Naive thymus-derived CD8-positive, alpha-beta T cell (primary cell): ENCODE data around the gene LIPG. TPM values are rescaled to one million over a fixed set of nuclear protein-coding genes. Genes with fewer than 3 reads are reported as not detected.

ENCODE experiments used
- ATAC-seq, 2 donors: fragments of 150-1000 bp; cut with Tn5 transposase in 1 of 2; sonication (Bioruptor Pico), chemical (Tn5 transposase) in 1 of 2; 1 replicate in 1 of 2; 2 replicates in 1 of 2; pipeline ENCODE4 v1.10.0; 2021; ENCODE audit warnings: mild to moderate bottlenecking in 2 of 2, moderate library complexity in 2 of 2
- POLR2A ChIA-PET: fragments of 350-600 bp; sonication (Branson Sonifier 250); formaldehyde crosslinking; loops from one replicate; lab custom pipeline; 2021; ENCODE audit warnings: antibody characterized with exemption; lab: Charles Lee
- DNase-seq, 10 donors: peaks; one replicate each; pipeline versions ENCODE4 v3.0.0 to v3.0.0-alpha.2; 2020 to 2022
- H3K27ac Mint-ChIP-seq, 10 donors: one replicate each; pipeline ENCODE4 v1.8.0; 2020 to 2022; ENCODE audit warnings: mild to moderate bottlenecking in 10 of 10, mixed read lengths in 10 of 10, moderate library complexity in 4 of 10, inconsistent platforms in 1 of 10
- H3K27me3 Mint-ChIP-seq, 5 donors: one replicate each; pipeline ENCODE4 v1.8.0; 2021 to 2022; ENCODE audit warnings: mixed read lengths in 5 of 5
- H3K36me3 Mint-ChIP-seq, 3 donors: one replicate each; pipeline ENCODE4 v1.8.0; 2020 to 2022; ENCODE audit warnings: mixed read lengths in 3 of 3, mild to moderate bottlenecking in 2 of 3, inconsistent platforms in 1 of 3
- H3K4me1 Mint-ChIP-seq, 4 donors: one replicate each; pipeline ENCODE4 v1.8.0; 2021 to 2022; ENCODE audit warnings: mixed read lengths in 4 of 4
- H3K4me3 Mint-ChIP-seq, 10 donors: one replicate each; pipeline ENCODE4 v1.8.0; 2020 to 2022; ENCODE audit warnings: mild to moderate bottlenecking in 10 of 10, mixed read lengths in 10 of 10, moderate library complexity in 6 of 10, inconsistent platforms in 1 of 10
- H3K9me3 Mint-ChIP-seq, 9 donors: one replicate each; pipeline ENCODE4 v1.8.0; 2020 to 2022; ENCODE audit warnings: mixed read lengths in 9 of 9, mild to moderate bottlenecking in 3 of 9, inconsistent platforms in 1 of 9, moderate library complexity in 1 of 9
- polyA plus RNA-seq, 3 donors: library from polyadenylated mRNA; unstranded; fragments of 300-500 nt; fragmentation: Illumina TruSeq; gene quantifications; one replicate each; pipeline ENCODE4 v1.2.3, GENCODE V29; 2021
- total RNA-seq, 8 experiments: library from RNA in 2 of 8; stranded (reverse) in 2 of 8; gene quantifications; one replicate each; pipeline ENCODE4 v1.2.3 and lab custom pipeline; 2021 to 2026

LIPG gene
- total and polyA plus RNA-seq, 5 experiments from 2014 or later, result not detected

GRCh38 chr18:49610022-49610445, 48.2 kb downstream of the LIPG start:
- no peaks in the 10 kb centered on the region for H3K4me1 Mint-ChIP-seq
- ATAC-seq (no peak), DNase-seq (no peak)
- POLR2A ChIA-PET, result no interaction called here
- H3K27ac Mint-ChIP-seq, result no peak overlapping the region
- peaks cover 2 to 22% (median 14%) of the 10 kb centered on the region in 5 donors for H3K27me3 Mint-ChIP-seq
- H3K36me3 Mint-ChIP-seq, result peaks cover 0 to 9% (median 0%) of the 10 kb centered on the region in 3 donors
- H3K4me3 Mint-ChIP-seq, result no peak overlapping the region
- H3K9me3 Mint-ChIP-seq, result peaks cover 0 to 14% (median 7%) of the 10 kb centered on the region in 9 donors

- H3K4me1 Mint-ChIP-seq, result no peaks in the 10 kb centered on the region
- DNase-seq (no peak), ATAC-seq (no peak)
- H3K9me3 Mint-ChIP-seq, result peaks cover 0 to 2% (median 0%) of the 10 kb centered on the region in 9 donors
- peaks cover 0 to 15% (median 12%) of the 10 kb centered on the region in 5 donors for H3K27me3 Mint-ChIP-seq
- POLR2A ChIA-PET, result no interaction called here
- no peaks in the 10 kb centered on the region for H3K36me3 Mint-ChIP-seq
- H3K4me3 Mint-ChIP-seq, result no peak overlapping the region
- H3K27ac Mint-ChIP-seq, result no peak overlapping the region
These were observed 49.5 kb downstream of the LIPG start for GRCh38 chr18:49611316-49611715.

GRCh38 chr18:49612515-49613033, 50.7 kb downstream of the LIPG start:
- POLR2A ChIA-PET, result no interaction called here
- no peak for DNase-seq
- no peaks in the 10 kb centered on the region for H3K9me3 Mint-ChIP-seq
- H3K36me3 Mint-ChIP-seq, result no peaks in the 10 kb centered on the region
- H3K4me3 Mint-ChIP-seq, result no peak overlapping the region
- H3K27me3 Mint-ChIP-seq, result peaks cover 0 to 15% (median 12%) of the 10 kb centered on the region in 5 donors
- no peaks in the 10 kb centered on the region for H3K4me1 Mint-ChIP-seq
- no peak for ATAC-seq
- no peak overlapping the region for H3K27ac Mint-ChIP-seq

- POLR2A ChIA-PET, result no interaction called here
- H3K4me1 Mint-ChIP-seq, result peaks cover 0 to 1% (median 0%) of the 10 kb centered on the region in 4 donors
- ATAC-seq, result no peak
- no peak overlapping the region for H3K4me3 Mint-ChIP-seq
- peaks cover 0 to 15% (median 7%) of the 10 kb centered on the region in 5 donors for H3K27me3 Mint-ChIP-seq
- H3K9me3 Mint-ChIP-seq, result no peaks in the 10 kb centered on the region
- no peak for DNase-seq
- no peak overlapping the region for H3K27ac Mint-ChIP-seq
- H3K36me3 Mint-ChIP-seq, result no peaks in the 10 kb centered on the region
These were observed 51.3 kb downstream of the LIPG start for GRCh38 chr18:49613141-49613640.

- no peaks in the 10 kb centered on the region for H3K9me3 Mint-ChIP-seq
- peaks cover 0 to 1% (median 0%) of the 10 kb centered on the region in 4 donors for H3K4me1 Mint-ChIP-seq
- H3K36me3 Mint-ChIP-seq, result no peaks in the 10 kb centered on the region
- DNase-seq (no peak), ATAC-seq (no peak)
- H3K4me3 Mint-ChIP-seq, result no peak overlapping the region
- POLR2A ChIA-PET, result no interaction called here
- peaks cover 0 to 15% (median 7%) of the 10 kb centered on the region in 5 donors for H3K27me3 Mint-ChIP-seq
- H3K27ac Mint-ChIP-seq, result no peak overlapping the region
These were observed 51.8 kb downstream of the LIPG start for GRCh38 chr18:49613641-49614151.

GRCh38 chr18:49616618-49617328, 54.9 kb downstream of the LIPG start:
- Mint-ChIP-seq H3K36me3 (no peaks in the 10 kb centered on the region), H3K27ac (no peak overlapping the region), H3K9me3 (no peaks in the 10 kb centered on the region), H3K4me3 (no peak overlapping the region), H3K4me1 (peaks cover 0 to 4% (median 0%) of the 10 kb centered on the region in 4 donors), H3K27me3 (peaks cover 7 to 24% (median 14%) of the 10 kb centered on the region in 5 donors)
- DNase-seq (no peak), ATAC-seq (no peak)
- POLR2A ChIA-PET, result no interaction called here

GRCh38 chr18:49617329-49617695, 55.5 kb downstream of the LIPG start:
- Mint-ChIP-seq H3K27me3 (peaks cover 8 to 29% (median 15%) of the 10 kb centered on the region in 5 donors), H3K27ac (no peak overlapping the region), H3K36me3 (no peaks in the 10 kb centered on the region), H3K4me3 (no peak overlapping the region), H3K4me1 (peaks cover 0 to 4% (median 0%) of the 10 kb centered on the region in 4 donors), H3K9me3 (no peaks in the 10 kb centered on the region)
- no peak for ATAC-seq
- POLR2A ChIA-PET, result no interaction called here
- DNase-seq, result no peak

GRCh38 chr18:49617865-49618264, 56.0 kb downstream of the LIPG start:
- ATAC-seq (no peak), DNase-seq (no peak)
- H3K27me3 Mint-ChIP-seq, result peaks cover 11 to 35% (median 17%) of the 10 kb centered on the region in 5 donors
- POLR2A ChIA-PET, result no interaction called here
- peaks cover 0 to 3% (median 0%) of the 10 kb centered on the region in 3 donors for H3K36me3 Mint-ChIP-seq
- H3K9me3 Mint-ChIP-seq, result no peaks in the 10 kb centered on the region
- peaks cover 0 to 6% (median 0%) of the 10 kb centered on the region in 4 donors for H3K4me1 Mint-ChIP-seq
- H3K27ac Mint-ChIP-seq, result no peak overlapping the region
- H3K4me3 Mint-ChIP-seq, result no peak overlapping the region

GRCh38 chr18:49618742-49619681, 57.2 kb downstream of the LIPG start:
- DNase-seq (no peak), ATAC-seq (no peak)
- POLR2A ChIA-PET, result no interaction called here
- H3K9me3 Mint-ChIP-seq, result no peaks in the 10 kb centered on the region
- H3K27me3 Mint-ChIP-seq, result peaks cover 14 to 39% (median 20%) of the 10 kb centered on the region in 5 donors
- H3K36me3 Mint-ChIP-seq, result peaks cover 0 to 3% (median 0%) of the 10 kb centered on the region in 3 donors
- H3K27ac Mint-ChIP-seq, result no peak overlapping the region
- no peak overlapping the region for H3K4me3 Mint-ChIP-seq
- H3K4me1 Mint-ChIP-seq, result peaks cover 0 to 6% (median 0%) of the 10 kb centered on the region in 4 donors

GRCh38 chr18:49619801-49620200, 57.9 kb downstream of the LIPG start:
- Mint-ChIP-seq H3K27ac (no peak overlapping the region), H3K36me3 (peaks cover 0 to 3% (median 0%) of the 10 kb centered on the region in 3 donors), H3K4me1 (peaks cover 0 to 6% (median 0%) of the 10 kb centered on the region in 4 donors), H3K27me3 (peaks cover 14 to 35% (median 19%) of the 10 kb centered on the region in 5 donors), H3K4me3 (no peak overlapping the region), H3K9me3 (no peaks in the 10 kb centered on the region)
- DNase-seq, result no peak
- no peak for ATAC-seq
- POLR2A ChIA-PET, result interaction anchor here (0.6 kb wide), 1 partner anchor 825 kb away, joined by 3 read pairs; no protein-coding TSS in a partner anchor

GRCh38 chr18:49621301-49621700, 59.4 kb downstream of the LIPG start:
- peaks cover 0 to 3% (median 0%) of the 10 kb centered on the region in 3 donors for H3K36me3 Mint-ChIP-seq
- no peak for DNase-seq
- no peak for ATAC-seq
- peaks cover 14 to 39% (median 19%) of the 10 kb centered on the region in 5 donors for H3K27me3 Mint-ChIP-seq
- POLR2A ChIA-PET, result no interaction called here
- no peak overlapping the region for H3K27ac Mint-ChIP-seq
- no peak overlapping the region for H3K4me3 Mint-ChIP-seq
- no peaks in the 10 kb centered on the region for H3K9me3 Mint-ChIP-seq
- H3K4me1 Mint-ChIP-seq, result peaks cover 0 to 6% (median 0%) of the 10 kb centered on the region in 4 donors

- DNase-seq, result no peak
- Mint-ChIP-seq H3K36me3 (peaks cover 0 to 3% (median 0%) of the 10 kb centered on the region in 3 donors), H3K4me3 (no peak overlapping the region), H3K27me3 (peaks cover 14 to 39% (median 19%) of the 10 kb centered on the region in 5 donors), H3K4me1 (peaks cover 0 to 6% (median 0%) of the 10 kb centered on the region in 4 donors), H3K27ac (no peak overlapping the region), H3K9me3 (no peaks in the 10 kb centered on the region)
- POLR2A ChIA-PET, result no interaction called here
- no peak for ATAC-seq
These were observed 60.0 kb downstream of the LIPG start for GRCh38 chr18:49621717-49622351.
